ENCODE data around the gene CASK. TPM values are rescaled to one million over a fixed set of nuclear protein-coding genes. Genes with fewer than 3 reads are reported as not detected.

The CASK gene
- total RNA-seq, 1 experiment from 2014 or later = 54.6 TPM

- TF ChIP-seq ZMAT4 (CRISPR knock-in tag; IDR thresholded peaks at IDR 0.05) = no peak
Observed at GRCh38 chrX:41761169-41761568, 162.2 kb downstream of the CASK start (continued).

- no peak for DNase-seq (ENCODE audit: low spot score)
Observed at GRCh38 chrX:41759817-41760216, 163.5 kb downstream of the CASK start.

More at GRCh38 chrX:41759817-41760216, 163.5 kb downstream of the CASK start:
- H3K27ac Mint-ChIP-seq = no peak overlapping the region
- ChIA-PET POLR2A (interaction anchor here (0.6 to 1.0 kb wide), 2 partner anchors 97 to 251 kb away, joined by 3 to 4 read pairs; no protein-coding TSS in a partner anchor), CTCF (interaction anchor here (0.5 to 2.2 kb wide), 20 partner anchors 9 to 281 kb away, joined by 3 to 18 read pairs (median 3); partner anchors contain the start of gene CASK)
- peaks cover 22% of the 10 kb centered on the region for H3K4me1 Mint-ChIP-seq
- H3K9me3 Mint-ChIP-seq = no peaks in the 10 kb centered on the region
- ATAC-seq = no peak
- H3K4me3 Mint-ChIP-seq = no peak overlapping the region
- TF ChIP-seq ZNF671 (CRISPR knock-in tag; IDR thresholded peaks at IDR 0.05) (no peak), JAZF1 (CRISPR knock-in tag; IDR thresholded peaks at IDR 0.05) (no peak), ZNF281 (CRISPR knock-in tag; IDR thresholded peaks at IDR 0.05) (no peak), ATF3 (CRISPR knock-in tag; conservative IDR thresholded peaks at IDR 0.05) (no peak), PRDM15 (CRISPR knock-in tag; IDR thresholded peaks at IDR 0.05) (no peak), CREM (CRISPR knock-in tag; IDR thresholded peaks at IDR 0.05) (no peak), PREB (CRISPR knock-in tag; IDR thresholded peaks at IDR 0.05; ENCODE audit: borderline replicate concordance) (no peak), USF2 (CRISPR knock-in tag; IDR thresholded peaks at IDR 0.05) (no peak), AR (CRISPR knock-in tag; IDR thresholded peaks at IDR 0.05) (no peak), FOXP4 (CRISPR knock-in tag; IDR thresholded peaks at IDR 0.05) (no peak), ATF6 (CRISPR knock-in tag; IDR thresholded peaks at IDR 0.05) (no peak), NR1H2 (CRISPR knock-in tag; IDR thresholded peaks at IDR 0.05) (no peak), ZBTB21 (CRISPR knock-in tag; IDR thresholded peaks at IDR 0.05; ENCODE audit: borderline replicate concordance) (no peak), ZNF263 (CRISPR knock-in tag; IDR thresholded peaks at IDR 0.05; ENCODE audit: low read depth) (no peak)
- H3K36me3 Mint-ChIP-seq = no peaks in the 10 kb centered on the region
- H3K27me3 Mint-ChIP-seq (ENCODE audit: low read depth) = no peaks in the 10 kb centered on the region

Measured in WTC11 (cell line).